Eye (tissue), 1 donor: ENCODE measurements around the gene ALAD.

Source experiments
- DNase-seq: peaks from one replicate; pipeline ENCODE4 v3.0.0-alpha.2; 2015

ALAD gene

GRCh38 chr9:113345190-113345589 lies 55.9 kb downstream of the ALAD start:
- no peak for DNase-seq

DNA sequence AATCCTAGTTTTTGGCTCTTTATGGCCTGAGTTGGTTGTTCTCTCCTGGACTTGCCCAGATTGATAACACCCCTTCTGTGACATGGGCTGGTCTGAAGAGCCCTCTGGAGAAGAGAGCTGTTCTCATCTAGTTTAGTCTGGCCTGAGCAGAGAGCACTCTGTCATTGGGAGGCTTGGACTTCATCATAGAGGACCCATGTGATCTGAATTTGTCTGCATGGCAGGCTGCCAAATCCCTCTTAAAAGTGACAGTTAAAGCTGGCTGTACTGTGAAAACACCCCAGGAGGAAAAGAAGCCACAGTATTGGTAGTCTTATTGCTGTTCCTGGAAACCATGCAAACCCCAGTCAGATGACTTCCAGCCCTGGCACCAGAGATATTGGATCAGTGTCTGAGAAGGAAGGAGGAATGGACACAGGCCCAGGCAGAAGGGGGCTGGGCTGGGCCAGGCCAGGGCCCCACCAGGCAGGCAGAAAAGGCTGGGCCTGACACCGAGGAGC lies 57.3 kb downstream of the ALAD start:
- DNase-seq: peak; percentile 57

GRCh38 chr9:113341712-113342410 lies 59.2 kb downstream of the ALAD start:
- DNase-seq: no peak

DNA sequence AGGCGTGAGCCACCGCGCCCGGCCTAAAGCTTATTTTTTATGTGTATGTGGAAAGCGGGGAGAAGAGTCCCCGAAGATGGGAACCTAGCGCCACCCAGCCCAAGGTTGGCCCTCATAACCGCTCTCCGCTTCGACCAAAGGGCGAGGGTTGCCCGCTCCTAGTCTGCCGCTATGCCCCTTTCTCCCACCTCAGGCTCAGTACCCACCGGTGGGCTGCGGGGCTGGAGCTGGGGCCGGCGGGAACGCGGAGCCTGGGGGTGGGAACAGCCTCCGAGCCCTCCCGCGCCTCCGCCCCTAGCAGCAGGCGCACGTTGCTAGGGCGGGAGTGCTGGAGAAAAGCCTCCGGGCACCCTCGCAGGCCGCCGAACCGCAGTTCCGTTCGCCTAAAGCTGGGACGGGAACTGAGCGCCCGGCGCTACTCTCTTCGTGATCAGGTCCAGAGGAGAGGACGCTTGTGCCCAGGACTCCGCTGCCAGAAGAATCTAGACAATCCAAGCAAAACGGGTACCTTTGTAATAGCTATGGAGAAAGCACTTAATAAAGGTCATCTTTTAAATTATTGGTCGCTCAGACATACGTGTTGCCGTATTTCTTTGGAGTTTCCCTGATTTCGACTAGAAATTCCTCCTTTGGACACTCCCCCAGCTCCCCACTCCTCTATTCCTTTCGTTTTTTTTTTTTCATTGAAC lies 60.9 kb downstream of the ALAD start, which contains the start of gene WDR31:
Gene WDR31, minus strand, starts transcription at position 265 of the 689 bp plus-strand sequence. CDS start 8,253 bp downstream, outside the sequence.
- peak; percentile 94 for DNase-seq

DNA sequence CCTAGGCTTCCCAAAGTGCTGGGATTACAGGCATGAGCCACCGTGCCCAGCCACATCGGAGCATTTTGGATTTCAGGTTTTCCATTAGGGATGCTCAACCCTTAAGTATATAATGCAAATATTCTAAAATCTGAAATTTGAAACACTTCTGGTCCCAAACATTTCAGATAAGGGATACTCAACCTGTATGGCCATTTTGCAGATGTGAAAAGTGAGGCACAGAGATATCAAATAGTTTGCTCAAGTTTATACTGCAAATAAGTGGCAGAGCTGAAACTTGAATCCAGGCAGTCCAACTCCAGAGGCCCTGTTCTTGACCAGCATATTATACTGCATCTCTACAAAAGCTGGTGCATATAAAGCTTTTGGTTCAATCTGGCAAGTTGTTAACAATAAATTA lies 63.4 kb downstream of the ALAD start:
- no peak for DNase-seq
